MM.1S (cell line): ENCODE results near the gene TMEM131.

Experiments used
- DNase-seq: peaks from one replicate; pipeline ENCODE4 v3.0.0-alpha.2; 2015
- H2AFZ ChIP-seq: fragments of 300-600 bp; sonication (generic); 2 replicates; pipeline ENCODE4 v1.6.0; 2016; ENCODE audit warnings: antibody characterized with exemption, low read length
- H3F3A ChIP-seq: fragments of 300-600 bp; sonication (generic); 2 replicates; pipeline ENCODE4 v1.6.1; 2016; ENCODE audit warnings: mild to moderate bottlenecking, antibody characterized with exemption, low read length, moderate library complexity, mixed read lengths; ENCODE audit not compliant: insufficient read depth
- H3K27ac ChIP-seq: fragments of 300-600 bp; sonication (generic); 2 replicates; pipeline ENCODE4 v1.5.1; 2016; ENCODE audit warnings: mild to moderate bottlenecking, low read length
- H3K27me3 ChIP-seq: fragments of 300-600 bp; sonication (generic); replicated peaks from 2 replicates; pipeline ENCODE4 v1.6.0; 2016; ENCODE audit warnings: low read length; ENCODE audit not compliant: insufficient read depth
- H3K36me3 ChIP-seq: fragments of 300-600 bp; sonication (generic); replicated peaks from 2 replicates; pipeline ENCODE4 v1.6.1; 2016; ENCODE audit warnings: mild to moderate bottlenecking, low read length, mixed read lengths; ENCODE audit not compliant: insufficient read depth
- H3K4me1 ChIP-seq: fragments of 300-600 bp; sonication (generic); 2 replicates; pipeline ENCODE4 v1.6.1; 2016; ENCODE audit warnings: low read length, mixed read lengths
- H3K4me2 ChIP-seq: fragments of 300-600 bp; sonication (generic); 2 replicates; pipeline ENCODE4 v1.6.0; 2016; ENCODE audit warnings: low read depth, low read length
- H3K4me3 ChIP-seq: fragments of 300-600 bp; sonication (generic); 2 replicates; pipeline ENCODE4 v1.5.1; 2016; ENCODE audit warnings: low read length, mixed read lengths
- H3K79me2 ChIP-seq: fragments of 300-600 bp; sonication (generic); 2 replicates; pipeline ENCODE4 v1.6.1; 2016; ENCODE audit warnings: mixed run types, low read length, mixed read lengths
- H3K9ac ChIP-seq: fragments of 300-600 bp; sonication (generic); 2 replicates; pipeline ENCODE4 v1.6.1; 2016; ENCODE audit warnings: low read length, mixed read lengths
- H3K9me2 ChIP-seq: fragments of 300-600 bp; sonication (generic); replicated peaks from 2 replicates; pipeline ENCODE4 v1.6.1; 2016; ENCODE audit warnings: mild to moderate bottlenecking, low read length, mixed read lengths; ENCODE audit not compliant: insufficient read depth
- H3K9me3 ChIP-seq: fragments of 300-600 bp; sonication (generic); replicated peaks from 2 replicates; pipeline ENCODE4 v1.6.1; 2016; ENCODE audit warnings: mild to moderate bottlenecking, low read length, mixed read lengths; ENCODE audit not compliant: insufficient read depth
- H4K20me1 ChIP-seq: fragments of 300-600 bp; sonication (generic); 2 replicates; pipeline ENCODE4 v1.6.1; 2016; ENCODE audit warnings: mild to moderate bottlenecking, low read length, moderate library complexity, mixed read lengths; ENCODE audit not compliant: insufficient read depth
- EZH2 ChIP-seq: fragments of 300-600 bp; sonication (generic); optimal IDR thresholded peaks from 2 replicates; pipeline ENCODE3; 2017; ENCODE audit warnings: low read depth, mild to moderate bottlenecking, antibody characterized with exemption, low read length, mixed read lengths
- EZH2phosphoT487 ChIP-seq: fragments of 300-600 bp; sonication (generic); IDR thresholded peaks from 2 replicates; pipeline ENCODE4 v1.6.1; 2018; ENCODE audit warnings: antibody characterized with exemption, low read length
- TF ChIP-seq, protein P1 (sequence below): fragments of 300-600 bp; sonication (generic); IDR thresholded peaks from 2 replicates; pipeline ENCODE4 v1.5.1; 2016; ENCODE audit warnings: antibody characterized with exemption, low read length, mixed read lengths

Gene TMEM131

DNA sequence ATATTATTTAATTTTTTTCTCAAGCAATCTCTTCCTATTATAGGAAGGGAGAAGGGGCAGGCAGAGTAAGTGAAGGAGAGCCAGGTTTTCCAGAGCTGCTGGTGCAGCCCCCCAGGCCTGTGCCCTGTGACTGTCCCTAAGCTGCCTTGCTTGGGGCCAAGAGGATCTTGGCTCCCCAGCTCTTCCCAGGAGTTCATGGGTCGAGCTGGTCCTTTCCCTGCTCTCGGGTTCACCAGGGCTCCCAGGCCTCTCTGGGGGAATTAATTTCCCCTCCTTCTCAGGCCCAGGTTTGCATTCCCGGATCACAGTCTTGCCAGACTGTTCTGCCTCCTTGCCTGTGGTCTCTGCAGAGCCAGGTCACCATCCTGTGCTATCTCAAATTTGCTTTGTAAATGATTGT is 12.7 kb upstream of the TMEM131 start:
- H3K79me2 ChIP-seq = no peaks in the 10 kb centered on the region
- H3K27me3 ChIP-seq = no peaks in the 10 kb centered on the region
- H3F3A ChIP-seq = peaks cover 13% of the 10 kb centered on the region
- no peak for DNase-seq
- H3K4me1 ChIP-seq = peaks cover 6% of the 10 kb centered on the region; the same call in 1 of the 2 replicates
- H4K20me1 ChIP-seq = no peaks in the 10 kb centered on the region
- no peak overlapping the region for H3K27ac ChIP-seq
- no peak overlapping the region for H2AFZ ChIP-seq
- H3K36me3 ChIP-seq = no peaks in the 10 kb centered on the region
- no peak overlapping the region for H3K4me3 ChIP-seq
- TF ChIP-seq, protein P1, sequence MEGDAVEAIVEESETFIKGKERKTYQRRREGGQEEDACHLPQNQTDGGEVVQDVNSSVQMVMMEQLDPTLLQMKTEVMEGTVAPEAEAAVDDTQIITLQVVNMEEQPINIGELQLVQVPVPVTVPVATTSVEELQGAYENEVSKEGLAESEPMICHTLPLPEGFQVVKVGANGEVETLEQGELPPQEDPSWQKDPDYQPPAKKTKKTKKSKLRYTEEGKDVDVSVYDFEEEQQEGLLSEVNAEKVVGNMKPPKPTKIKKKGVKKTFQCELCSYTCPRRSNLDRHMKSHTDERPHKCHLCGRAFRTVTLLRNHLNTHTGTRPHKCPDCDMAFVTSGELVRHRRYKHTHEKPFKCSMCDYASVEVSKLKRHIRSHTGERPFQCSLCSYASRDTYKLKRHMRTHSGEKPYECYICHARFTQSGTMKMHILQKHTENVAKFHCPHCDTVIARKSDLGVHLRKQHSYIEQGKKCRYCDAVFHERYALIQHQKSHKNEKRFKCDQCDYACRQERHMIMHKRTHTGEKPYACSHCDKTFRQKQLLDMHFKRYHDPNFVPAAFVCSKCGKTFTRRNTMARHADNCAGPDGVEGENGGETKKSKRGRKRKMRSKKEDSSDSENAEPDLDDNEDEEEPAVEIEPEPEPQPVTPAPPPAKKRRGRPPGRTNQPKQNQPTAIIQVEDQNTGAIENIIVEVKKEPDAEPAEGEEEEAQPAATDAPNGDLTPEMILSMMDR = no peak
- TF ChIP-seq EZH2phosphoT487 = no peak
- no peak for TF ChIP-seq EZH2
- H3K9ac ChIP-seq = no peak overlapping the region
- H3K9me3 ChIP-seq = no peaks in the 10 kb centered on the region
- H3K9me2 ChIP-seq = no peaks in the 10 kb centered on the region
- H3K4me2 ChIP-seq = no peak overlapping the region

DNA sequence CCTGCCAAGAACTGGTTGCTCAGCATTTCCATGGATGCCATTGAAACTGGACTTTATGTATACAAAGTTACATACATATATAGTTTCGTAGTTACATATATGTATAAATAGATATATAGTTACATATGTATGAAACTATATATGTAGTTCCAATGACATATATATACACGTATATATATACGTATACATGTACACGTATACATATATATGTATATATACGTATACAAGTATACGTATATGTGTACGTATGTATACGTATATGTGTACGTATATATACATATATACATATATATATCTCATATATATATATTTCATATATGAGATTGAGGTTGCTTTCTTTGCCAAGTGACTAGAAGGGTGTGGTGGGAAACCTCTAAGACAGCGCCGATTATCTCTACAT is 10.6 kb upstream of the TMEM131 start:
- no peak overlapping the region for H3K4me2 ChIP-seq
- H3K27me3 ChIP-seq = no peaks in the 10 kb centered on the region
- H3K79me2 ChIP-seq = no peaks in the 10 kb centered on the region
- H2AFZ ChIP-seq = no peak overlapping the region
- H3K4me1 ChIP-seq = no peaks in the 10 kb centered on the region
- no peaks in the 10 kb centered on the region for H3K36me3 ChIP-seq
- H3K9ac ChIP-seq = no peak overlapping the region
- H3F3A ChIP-seq = no peaks in the 10 kb centered on the region
- no peaks in the 10 kb centered on the region for H4K20me1 ChIP-seq
- DNase-seq = no peak
- H3K9me2 ChIP-seq = no peaks in the 10 kb centered on the region
- TF ChIP-seq EZH2 = no peak
- H3K4me3 ChIP-seq = no peak overlapping the region
- no peak overlapping the region for H3K27ac ChIP-seq
- no peaks in the 10 kb centered on the region for H3K9me3 ChIP-seq

DNA sequence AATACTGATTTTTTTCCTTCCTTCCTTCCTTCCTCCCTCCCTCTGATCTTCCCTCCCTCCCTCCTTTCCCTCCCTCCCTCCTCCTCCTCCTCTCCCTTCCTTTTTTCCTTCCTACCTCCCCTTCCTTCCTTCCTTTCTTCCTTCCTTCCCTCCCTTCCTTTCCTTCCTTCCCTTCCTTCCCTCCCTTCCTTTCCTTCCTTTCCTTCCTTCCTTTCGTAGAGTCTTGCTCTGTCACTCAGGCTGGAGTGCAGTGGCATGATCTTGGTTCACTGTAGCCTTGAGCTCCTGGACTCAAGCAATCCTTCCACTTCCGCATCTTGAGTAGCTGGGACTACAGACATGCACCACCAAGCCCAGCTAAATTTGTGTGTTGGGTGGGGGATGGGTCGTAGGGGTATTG is 8.9 kb upstream of the TMEM131 start:
- Histone ChIP-seq H3K9me2 (no peaks in the 10 kb centered on the region), H3K9ac (no peak overlapping the region), H3K79me2 (no peaks in the 10 kb centered on the region), H3K36me3 (no peaks in the 10 kb centered on the region), H3K4me3 (no peak overlapping the region), H2AFZ (no peak overlapping the region), H3K9me3 (no peaks in the 10 kb centered on the region), H3K27me3 (no peaks in the 10 kb centered on the region), H3K4me2 (no peak overlapping the region), H4K20me1 (no peaks in the 10 kb centered on the region), H3K27ac (no peak overlapping the region), H3F3A (no peaks in the 10 kb centered on the region), H3K4me1 (no peaks in the 10 kb centered on the region)
- TF ChIP-seq, protein P1 = no peak
- TF ChIP-seq EZH2phosphoT487 (no peak), EZH2 (no peak)
- no peak for DNase-seq

DNA sequence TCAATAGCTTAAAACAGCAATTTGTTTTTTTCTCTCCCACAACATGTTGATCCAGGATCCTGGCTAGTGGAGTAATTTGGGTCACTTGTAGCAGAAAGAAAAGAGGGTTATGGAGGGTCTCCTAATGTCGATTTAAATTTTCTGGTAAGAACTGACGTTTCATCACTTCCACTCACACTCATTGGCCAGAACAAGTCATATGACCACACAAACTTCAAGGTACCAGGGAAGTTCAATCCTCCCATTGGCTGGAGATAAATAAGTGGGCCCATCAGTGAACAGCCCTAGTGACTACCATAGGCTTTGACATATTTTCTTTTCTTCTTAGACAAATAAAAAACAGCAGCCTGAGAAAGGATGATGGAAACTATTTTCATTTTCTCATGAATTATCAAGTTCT is 8.3 kb upstream of the TMEM131 start:
- Histone ChIP-seq H3K27me3 (no peaks in the 10 kb centered on the region), H3K36me3 (no peaks in the 10 kb centered on the region), H4K20me1 (no peaks in the 10 kb centered on the region), H3K4me1 (no peaks in the 10 kb centered on the region), H3K79me2 (no peaks in the 10 kb centered on the region), H3K4me2 (no peak overlapping the region), H2AFZ (no peak overlapping the region), H3K9me3 (no peaks in the 10 kb centered on the region), H3K9ac (no peak overlapping the region), H3K9me2 (no peaks in the 10 kb centered on the region), H3F3A (no peaks in the 10 kb centered on the region), H3K4me3 (no peak overlapping the region), H3K27ac (no peak overlapping the region)
- TF ChIP-seq EZH2 (no peak), EZH2phosphoT487 (no peak)
- TF ChIP-seq, protein P1 = no peak
- DNase-seq = no peak
